Stimulated activated naive CD4-positive, alpha-beta T cell (primary cell): ENCODE results near the gene GOLGA6L22.
"Not testable (repeated sequence)": the region's sequence is repeated elsewhere in the genome, so short reads cannot be mapped to it uniquely, and the experiment has no call there.

Experiments used
- DNase-seq, 6 experiments: peaks; one replicate each; lab custom pipeline; 2025; lab: John Stamatoyannopoulos, UW

GOLGA6L22 gene

GRCh38 chr15:22458603-22459002, at the start of gene GOLGA6L22:
TSS of gene GOLGA6L22 (plus strand) at chr15:22458903. CDS start at chr15:22458994, 91 bp downstream.
- not testable (repeated sequence) for DNase-seq

- DNase-seq = not testable (repeated sequence)
Measured at GRCh38 chr15:22417288-22417687, 41.4 kb upstream of the GOLGA6L22 start.

- DNase-seq = not testable (repeated sequence)
Measured at GRCh38 chr15:22417795-22418194, 40.9 kb upstream of the GOLGA6L22 start.

- not testable (repeated sequence) for DNase-seq
Measured at GRCh38 chr15:22418212-22418611, 40.5 kb upstream of the GOLGA6L22 start.

- not testable (repeated sequence) for DNase-seq
Measured at GRCh38 chr15:22418666-22419065, 40.0 kb upstream of the GOLGA6L22 start.

- not testable (repeated sequence) for DNase-seq
Measured at GRCh38 chr15:22420340-22420739, 38.4 kb upstream of the GOLGA6L22 start.

GRCh38 chr15:22429426-22429825, 29.3 kb upstream of the GOLGA6L22 start:
- DNase-seq = not testable (repeated sequence)

- DNase-seq = not testable (repeated sequence)
Measured at GRCh38 chr15:22431687-22432086, 27.0 kb upstream of the GOLGA6L22 start.

- DNase-seq = not testable (repeated sequence)
Measured at GRCh38 chr15:22494490-22495113, 35.9 kb downstream of the GOLGA6L22 start.

GRCh38 chr15:22497200-22497599, 38.5 kb downstream of the GOLGA6L22 start:
- DNase-seq = not testable (repeated sequence)

GRCh38 chr15:22498220-22498925, 39.7 kb downstream of the GOLGA6L22 start:
- DNase-seq = not testable (repeated sequence)

- DNase-seq = not testable (repeated sequence)
Measured at GRCh38 chr15:22502272-22502671, 43.6 kb downstream of the GOLGA6L22 start.

- not testable (repeated sequence) for DNase-seq
Measured at GRCh38 chr15:22506959-22507358, 48.3 kb downstream of the GOLGA6L22 start.

GRCh38 chr15:22516140-22516539, 57.4 kb downstream of the GOLGA6L22 start:
- DNase-seq = not testable (repeated sequence)
